NCI-H526 (cell line): ENCODE measurements around the gene ZHX3.
"Not testable (repeated sequence)": the region's sequence is repeated elsewhere in the genome, so short reads cannot be mapped to it uniquely, and the experiment has no call there.

Source experiments
- DNase-seq, 2 experiments: peaks; one replicate each; lab custom pipeline; 2025; lab: John Stamatoyannopoulos, UW

Gene ZHX3

GRCh38 chr20:41134362-41135186, 183.0 kb downstream of the ZHX3 start:
- no peak for DNase-seq

- no peak for DNase-seq
Measured at GRCh38 chr20:41133709-41134361, 183.7 kb downstream of the ZHX3 start.

- DNase-seq = not testable (repeated sequence)
Measured at GRCh38 chr20:41132388-41132775, 185.1 kb downstream of the ZHX3 start.

DNA sequence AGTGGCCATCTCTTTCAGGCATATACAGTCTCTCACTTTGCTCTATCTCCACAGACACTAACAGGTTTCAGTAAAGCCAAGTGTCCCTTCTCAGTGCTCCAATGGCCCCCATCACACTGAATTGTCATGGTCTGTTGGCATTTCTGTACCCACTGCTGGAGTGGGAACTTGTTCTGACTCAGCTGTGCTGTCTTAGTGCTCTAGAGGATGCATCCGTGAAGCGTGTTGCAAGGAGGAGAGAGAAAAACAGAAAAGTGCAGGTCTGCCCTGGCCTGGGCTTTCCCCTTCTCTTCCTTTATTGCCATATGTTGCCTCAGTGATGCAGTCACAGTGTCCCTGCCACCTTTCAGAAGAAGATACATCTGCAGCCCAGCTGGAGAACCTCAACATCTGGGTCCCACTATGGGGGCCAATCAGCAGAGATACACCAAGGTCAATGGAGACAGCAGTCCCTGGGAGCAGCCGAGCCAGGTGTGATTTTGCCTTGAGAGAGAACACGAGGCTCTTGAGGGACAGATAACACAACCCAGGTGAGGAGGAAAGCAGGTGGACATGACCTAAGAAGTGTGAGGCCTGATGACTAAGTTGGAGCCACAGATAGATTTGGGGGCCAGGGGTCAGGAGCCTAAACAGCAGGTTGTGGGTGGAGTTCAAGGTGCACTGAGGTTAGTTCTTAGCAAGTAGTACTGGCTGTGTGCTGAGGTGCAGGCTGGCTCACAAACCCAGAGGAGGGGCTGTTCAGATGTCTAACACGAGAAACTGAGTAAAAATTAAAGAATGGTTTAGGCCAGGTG, 185.7 kb downstream of the ZHX3 start:
- DNase-seq = no peak
